ENCODE data around the gene ARHGAP32. TPM values are rescaled to one million over a fixed set of nuclear protein-coding genes. Genes with fewer than 3 reads are reported as not detected.

ARHGAP32 gene
- total and polyA plus RNA-seq, 7 experiments from 2014 or later = 2.3 to 10.5 (median 4.9) TPM

GRCh38 chr11:128931668-128932067 is 260.5 kb downstream of the ARHGAP32 start:
- ChIA-PET POLR2A (no interaction called here), CTCF (no interaction called here)
- DNase-seq = no peak

GRCh38 chr11:128931066-128931465 is 261.1 kb downstream of the ARHGAP32 start:
- no peak for ATAC-seq
- ChIA-PET CTCF (no interaction called here), POLR2A (no interaction called here)
- Histone ChIP-seq H3K9me3 (ENCODE audit: control insufficient read depth in 2 of 3, low read length in 3 of 3) (no peaks in the 10 kb centered on the region), H3K27ac (ENCODE audit: low read depth, low read length) (no peak overlapping the region), H3K4me1 (ENCODE audit: control insufficient read depth in 2 of 2, insufficient read depth in 2 of 2, low read length in 2 of 2) (peaks cover 0 to 2% of the 10 kb centered on the region in 2 donors), H3K27me3 (ENCODE audit: control insufficient read depth in 2 of 2, insufficient read depth in 2 of 2, low read length in 2 of 2) (no peaks in the 10 kb centered on the region), H3K4me3 (ENCODE audit: low read length) (no peak overlapping the region), H3K36me3 (ENCODE audit: control insufficient read depth in 2 of 3, insufficient read depth in 3 of 3, low read length in 3 of 3) (no peaks in the 10 kb centered on the region)
- intact Hi-C loops (cut with micrococcal nuclease) = no loop called here
- H3K4me3 Mint-ChIP-seq = no peak overlapping the region
- peaks cover 10 to 14% (median 11%) of the 10 kb centered on the region in 7 donors for H3K4me1 Mint-ChIP-seq
- peaks cover 0 to 3% (median 0%) of the 10 kb centered on the region in 5 donors for H3K27me3 Mint-ChIP-seq
- no peaks in the 10 kb centered on the region for H3K36me3 Mint-ChIP-seq
- H3K27ac Mint-ChIP-seq = no peak overlapping the region
- DNase-seq = no peak
- H3K9me3 Mint-ChIP-seq = peaks cover 0 to 3% (median 0%) of the 10 kb centered on the region in 11 donors

More at GRCh38 chr11:128931668-128932067, 260.5 kb downstream of the ARHGAP32 start:
- H3K4me1 Mint-ChIP-seq = peaks cover 10 to 14% (median 11%) of the 10 kb centered on the region in 7 donors
- H3K4me3 Mint-ChIP-seq = no peak overlapping the region
- Histone ChIP-seq H3K4me1 (ENCODE audit: control insufficient read depth in 2 of 2, insufficient read depth in 2 of 2, low read length in 2 of 2) (peaks cover 0 to 2% of the 10 kb centered on the region in 2 donors), H3K27me3 (ENCODE audit: control insufficient read depth in 2 of 2, insufficient read depth in 2 of 2, low read length in 2 of 2) (no peaks in the 10 kb centered on the region), H3K4me3 (ENCODE audit: low read length) (no peak overlapping the region), H3K9me3 (ENCODE audit: control insufficient read depth in 2 of 3, low read length in 3 of 3) (no peaks in the 10 kb centered on the region), H3K27ac (ENCODE audit: low read depth, low read length) (no peak overlapping the region), H3K36me3 (ENCODE audit: control insufficient read depth in 2 of 3, insufficient read depth in 3 of 3, low read length in 3 of 3) (no peaks in the 10 kb centered on the region)
- no peak for ATAC-seq
- no peaks in the 10 kb centered on the region for H3K27me3 Mint-ChIP-seq
- intact Hi-C loops (cut with micrococcal nuclease) = no loop called here
- no peaks in the 10 kb centered on the region for H3K36me3 Mint-ChIP-seq
- H3K27ac Mint-ChIP-seq = no peak overlapping the region
- peaks cover 0 to 3% (median 0%) of the 10 kb centered on the region in 11 donors for H3K9me3 Mint-ChIP-seq

- Histone ChIP-seq H3K27ac (ENCODE audit: low read depth, low read length) (no peak overlapping the region), H3K4me1 (ENCODE audit: control insufficient read depth in 2 of 2, insufficient read depth in 2 of 2, low read length in 2 of 2) (peaks cover 0 to 2% of the 10 kb centered on the region in 2 donors), H3K4me3 (ENCODE audit: low read length) (no peak overlapping the region), H3K9me3 (ENCODE audit: control insufficient read depth in 2 of 3, low read length in 3 of 3) (no peaks in the 10 kb centered on the region), H3K36me3 (ENCODE audit: control insufficient read depth in 2 of 3, insufficient read depth in 3 of 3, low read length in 3 of 3) (no peaks in the 10 kb centered on the region), H3K27me3 (ENCODE audit: control insufficient read depth in 2 of 2, insufficient read depth in 2 of 2, low read length in 2 of 2) (no peaks in the 10 kb centered on the region)
- Mint-ChIP-seq H3K4me3 (no peak overlapping the region), H3K9me3 (peaks cover 0 to 3% (median 0%) of the 10 kb centered on the region in 11 donors), H3K27me3 (peaks cover 0 to 7% (median 0%) of the 10 kb centered on the region in 5 donors), H3K36me3 (no peaks in the 10 kb centered on the region), H3K4me1 (peaks cover 10 to 14% (median 11%) of the 10 kb centered on the region in 7 donors), H3K27ac (no peak overlapping the region)
- ChIA-PET CTCF (no interaction called here), POLR2A (no interaction called here)
- DNase-seq (no peak), ATAC-seq (no peak)
- intact Hi-C loops (cut with micrococcal nuclease) = no loop called here
Observed at GRCh38 chr11:128929991-128930390, 262.1 kb downstream of the ARHGAP32 start.

GRCh38 chr11:128929468-128929867 is 262.7 kb downstream of the ARHGAP32 start:
- peaks cover 10 to 14% (median 11%) of the 10 kb centered on the region in 7 donors for H3K4me1 Mint-ChIP-seq
- peaks cover 0 to 2% of the 10 kb centered on the region in 2 donors for H3K4me1 ChIP-seq (ENCODE audit: control insufficient read depth in 2 of 2, insufficient read depth in 2 of 2, low read length in 2 of 2)
- H3K4me3 Mint-ChIP-seq = no peak overlapping the region
- H3K9me3 Mint-ChIP-seq = peaks cover 0 to 3% (median 0%) of the 10 kb centered on the region in 11 donors
- no peak overlapping the region for H3K27ac ChIP-seq (ENCODE audit: low read depth, low read length)
- no peak for DNase-seq
- no peaks in the 10 kb centered on the region for H3K27me3 ChIP-seq (ENCODE audit: control insufficient read depth in 2 of 2, insufficient read depth in 2 of 2, low read length in 2 of 2)
- H3K27me3 Mint-ChIP-seq = peaks cover 0 to 7% (median 0%) of the 10 kb centered on the region in 5 donors
- H3K4me3 ChIP-seq (ENCODE audit: low read length) = no peak overlapping the region
- no peaks in the 10 kb centered on the region for H3K9me3 ChIP-seq (ENCODE audit: control insufficient read depth in 2 of 3, low read length in 3 of 3)
- ATAC-seq = no peak
- intact Hi-C loops (cut with micrococcal nuclease) = no loop called here
- H3K36me3 Mint-ChIP-seq = no peaks in the 10 kb centered on the region
- no peaks in the 10 kb centered on the region for H3K36me3 ChIP-seq (ENCODE audit: control insufficient read depth in 2 of 3, insufficient read depth in 3 of 3, low read length in 3 of 3)
- CTCF ChIA-PET = no interaction called here
- no peak overlapping the region for H3K27ac Mint-ChIP-seq
- POLR2A ChIA-PET = no interaction called here

GRCh38 chr11:128928400-128928799 is 263.7 kb downstream of the ARHGAP32 start:
- Mint-ChIP-seq H3K4me3 (peak overlapping the region; percentile 11 to 56 (median 26)), H3K36me3 (no peaks in the 10 kb centered on the region), H3K4me1 (peaks cover 10 to 14% (median 11%) of the 10 kb centered on the region in 7 donors), H3K27me3 (peaks cover 0 to 7% (median 0%) of the 10 kb centered on the region in 5 donors), H3K27ac (peak overlapping the region in 2 of 9 donors; percentile 1 to 34), H3K9me3 (no peaks in the 10 kb centered on the region)
- H3K36me3 ChIP-seq (ENCODE audit: control insufficient read depth in 2 of 3, insufficient read depth in 3 of 3, low read length in 3 of 3) = no peaks in the 10 kb centered on the region
- H3K27me3 ChIP-seq (ENCODE audit: control insufficient read depth in 2 of 2, insufficient read depth in 2 of 2, low read length in 2 of 2) = no peaks in the 10 kb centered on the region
- H3K9me3 ChIP-seq (ENCODE audit: control insufficient read depth in 2 of 3, low read length in 3 of 3) = no peaks in the 10 kb centered on the region
- peak overlapping the region; percentile 24 for H3K4me3 ChIP-seq (ENCODE audit: low read length)
- ChIA-PET POLR2A (interaction anchor here (0.5 kb wide), 1 partner anchor 790 kb away, joined by 6 read pairs; no protein-coding TSS in a partner anchor), CTCF (interaction anchor here (0.9 kb wide), 1 partner anchor 24 kb away, joined by 3 read pairs; no protein-coding TSS in a partner anchor)
- DNase-seq (peak in 1 of 9 donors; percentile 16), ATAC-seq (peak; percentile 52)
- intact Hi-C loops (cut with micrococcal nuclease) = no loop called here
- peaks cover 0 to 2% of the 10 kb centered on the region in 2 donors for H3K4me1 ChIP-seq (ENCODE audit: control insufficient read depth in 2 of 2, insufficient read depth in 2 of 2, low read length in 2 of 2)
- H3K27ac ChIP-seq (ENCODE audit: low read depth, low read length) = no peak overlapping the region

- ChIA-PET POLR2A (interaction anchor here (0.5 kb wide), 1 partner anchor 789 kb away, joined by 6 read pairs; no protein-coding TSS in a partner anchor), CTCF (no interaction called here)
- Histone ChIP-seq H3K9me3 (ENCODE audit: control insufficient read depth in 2 of 3, low read length in 3 of 3) (no peaks in the 10 kb centered on the region), H3K27me3 (ENCODE audit: control insufficient read depth in 2 of 2, insufficient read depth in 2 of 2, low read length in 2 of 2) (no peaks in the 10 kb centered on the region), H3K36me3 (ENCODE audit: control insufficient read depth in 2 of 3, insufficient read depth in 3 of 3, low read length in 3 of 3) (no peaks in the 10 kb centered on the region), H3K27ac (ENCODE audit: low read depth, low read length) (no peak overlapping the region), H3K4me1 (ENCODE audit: control insufficient read depth in 2 of 2, insufficient read depth in 2 of 2, low read length in 2 of 2) (peaks cover 0 to 2% of the 10 kb centered on the region in 2 donors), H3K4me3 (ENCODE audit: low read length) (peak overlapping the region; percentile 24)
- peaks cover 0 to 7% (median 0%) of the 10 kb centered on the region in 5 donors for H3K27me3 Mint-ChIP-seq
- H3K9me3 Mint-ChIP-seq = no peaks in the 10 kb centered on the region
- peaks cover 10 to 14% (median 11%) of the 10 kb centered on the region in 7 donors for H3K4me1 Mint-ChIP-seq
- intact Hi-C loops (cut with micrococcal nuclease) = no loop called here
- ATAC-seq (no peak), DNase-seq (no peak)
- H3K36me3 Mint-ChIP-seq = no peaks in the 10 kb centered on the region
- peak overlapping the region in 5 of 10 donors; percentile 23 to 56 (median 31) for H3K4me3 Mint-ChIP-seq
- peak overlapping the region in 2 of 9 donors; percentile 1 to 63 for H3K27ac Mint-ChIP-seq
Observed at GRCh38 chr11:128927683-128928336, 264.3 kb downstream of the ARHGAP32 start.

- Histone ChIP-seq H3K4me1 (ENCODE audit: control insufficient read depth in 2 of 2, insufficient read depth in 2 of 2, low read length in 2 of 2) (peaks cover 0 to 2% of the 10 kb centered on the region in 2 donors), H3K9me3 (ENCODE audit: control insufficient read depth in 2 of 3, low read length in 3 of 3) (no peaks in the 10 kb centered on the region), H3K36me3 (ENCODE audit: control insufficient read depth in 2 of 3, insufficient read depth in 3 of 3, low read length in 3 of 3) (no peaks in the 10 kb centered on the region), H3K27ac (ENCODE audit: low read depth, low read length) (no peak overlapping the region), H3K4me3 (ENCODE audit: low read length) (no peak overlapping the region), H3K27me3 (ENCODE audit: control insufficient read depth in 2 of 2, insufficient read depth in 2 of 2, low read length in 2 of 2) (no peaks in the 10 kb centered on the region)
- no peaks in the 10 kb centered on the region for H3K36me3 Mint-ChIP-seq
- no peak for ATAC-seq
- no peak overlapping the region for H3K4me3 Mint-ChIP-seq
- peaks cover 10 to 14% (median 11%) of the 10 kb centered on the region in 7 donors for H3K4me1 Mint-ChIP-seq
- peaks cover 0 to 7% (median 0%) of the 10 kb centered on the region in 5 donors for H3K27me3 Mint-ChIP-seq
- ChIA-PET POLR2A (no interaction called here), CTCF (no interaction called here)
- intact Hi-C loops (cut with micrococcal nuclease) = no loop called here
- H3K27ac Mint-ChIP-seq = no peak overlapping the region
- H3K9me3 Mint-ChIP-seq = no peaks in the 10 kb centered on the region
- no peak for DNase-seq
Observed at GRCh38 chr11:128927108-128927461, 265.0 kb downstream of the ARHGAP32 start.
